ENCODE data around the gene ZBTB7C.

Gene ZBTB7C

GRCh38 chr18:48068916-48069445, 340.2 kb downstream of the ZBTB7C start:
- no peak overlapping the region for H3K27ac ChIP-seq (ENCODE audit: low read length)
- H3K4me3 ChIP-seq (ENCODE audit: low read length), result no peak overlapping the region
- no peak for DNase-seq (ENCODE audit: low read depth, low spot score)
- no peaks in the 10 kb centered on the region for H3K36me3 ChIP-seq (ENCODE audit: control insufficient read depth, insufficient read depth, low read length)
- H3K9me3 ChIP-seq (ENCODE audit: control insufficient read depth, insufficient read depth, low read length), result no peaks in the 10 kb centered on the region
- no peaks in the 10 kb centered on the region for H3K27me3 ChIP-seq (ENCODE audit: control insufficient read depth, insufficient read depth, low read length)
- no peaks in the 10 kb centered on the region for H3K4me1 ChIP-seq (ENCODE audit: control insufficient read depth, insufficient read depth, low read length)
- WGBS (ENCODE audit: insufficient coverage, insufficient read length), result no CpG with 5 or more reads among the region's 11 CpGs

GRCh38 chr18:48066225-48066652, 342.9 kb downstream of the ZBTB7C start:
- no peaks in the 10 kb centered on the region for H3K36me3 ChIP-seq (ENCODE audit: control insufficient read depth, insufficient read depth, low read length)
- H3K9me3 ChIP-seq (ENCODE audit: control insufficient read depth, insufficient read depth, low read length), result no peaks in the 10 kb centered on the region
- no peak overlapping the region for H3K4me3 ChIP-seq (ENCODE audit: low read length)
- H3K27ac ChIP-seq (ENCODE audit: low read length), result no peak overlapping the region
- no peaks in the 10 kb centered on the region for H3K4me1 ChIP-seq (ENCODE audit: control insufficient read depth, insufficient read depth, low read length)
- H3K27me3 ChIP-seq (ENCODE audit: control insufficient read depth, insufficient read depth, low read length), result no peaks in the 10 kb centered on the region
- DNase-seq (ENCODE audit: low read depth, low spot score), result no peak
- no CpG with 5 or more reads among the region's 4 CpGs for WGBS (ENCODE audit: insufficient coverage, insufficient read length)

- H3K27ac ChIP-seq (ENCODE audit: low read length), result no peak overlapping the region
- no peak overlapping the region for H3K4me3 ChIP-seq (ENCODE audit: low read length)
- no peaks in the 10 kb centered on the region for H3K9me3 ChIP-seq (ENCODE audit: control insufficient read depth, insufficient read depth, low read length)
- H3K27me3 ChIP-seq (ENCODE audit: control insufficient read depth, insufficient read depth, low read length), result no peaks in the 10 kb centered on the region
- no peaks in the 10 kb centered on the region for H3K4me1 ChIP-seq (ENCODE audit: control insufficient read depth, insufficient read depth, low read length)
- H3K36me3 ChIP-seq (ENCODE audit: control insufficient read depth, insufficient read depth, low read length), result no peaks in the 10 kb centered on the region
- WGBS (ENCODE audit: insufficient coverage, insufficient read length), result no CpG with 5 or more reads among the region's 3 CpGs
- DNase-seq (ENCODE audit: low read depth, low spot score), result no peak
Measured at GRCh38 chr18:48065601-48065995, 343.6 kb downstream of the ZBTB7C start.

GRCh38 chr18:48064978-48065600, 344.1 kb downstream of the ZBTB7C start:
- Histone ChIP-seq H3K4me3 (ENCODE audit: low read length) (no peak overlapping the region), H3K9me3 (ENCODE audit: control insufficient read depth, insufficient read depth, low read length) (no peaks in the 10 kb centered on the region), H3K27me3 (ENCODE audit: control insufficient read depth, insufficient read depth, low read length) (no peaks in the 10 kb centered on the region), H3K36me3 (ENCODE audit: control insufficient read depth, insufficient read depth, low read length) (no peaks in the 10 kb centered on the region), H3K27ac (ENCODE audit: low read length) (no peak overlapping the region), H3K4me1 (ENCODE audit: control insufficient read depth, insufficient read depth, low read length) (peaks cover 3% of the 10 kb centered on the region; the same call in 1 of the 2 replicates)
- no peak for DNase-seq (ENCODE audit: low read depth, low spot score)
- no CpG with 5 or more reads among the region's 10 CpGs for WGBS (ENCODE audit: insufficient coverage, insufficient read length)

DNA sequence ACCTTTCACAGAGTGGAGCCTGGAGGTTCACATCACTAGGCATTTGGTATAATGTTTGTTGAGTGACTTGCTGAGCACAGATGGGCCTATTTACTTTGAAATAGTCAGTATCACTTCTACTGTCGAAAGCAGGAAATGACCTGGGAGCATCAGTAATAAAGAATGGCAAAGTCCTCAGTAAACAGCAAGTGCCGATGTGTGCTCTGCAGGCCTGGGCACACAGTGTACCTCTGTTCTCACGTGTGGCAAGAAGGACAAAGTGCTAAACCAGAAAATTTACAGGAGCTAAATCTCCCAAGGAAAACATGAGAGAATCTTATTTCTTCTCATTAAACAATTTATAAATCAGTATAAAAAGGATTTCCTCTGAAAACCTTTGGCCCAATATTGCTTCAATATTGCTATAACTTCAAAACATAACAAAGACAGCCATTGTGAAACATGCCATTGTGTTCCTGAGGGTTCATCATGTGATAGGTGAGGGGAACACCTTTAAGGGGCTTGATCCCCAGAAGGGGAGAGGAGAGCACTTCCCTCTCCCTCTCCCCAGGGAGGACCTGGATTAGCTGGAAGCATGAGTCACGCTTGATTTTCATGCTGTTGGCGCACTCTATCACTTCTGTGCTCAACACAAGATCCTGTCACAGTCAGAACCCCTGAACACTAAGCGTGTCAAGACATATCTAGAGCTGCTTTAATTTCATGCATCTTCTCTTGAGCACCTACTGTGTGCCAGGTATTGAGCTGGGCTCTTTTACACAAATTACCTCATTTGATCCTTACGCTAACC, 347.2 kb downstream of the ZBTB7C start:
- Histone ChIP-seq H3K4me3 (ENCODE audit: low read length) (no peak overlapping the region), H3K27me3 (ENCODE audit: control insufficient read depth, insufficient read depth, low read length) (no peaks in the 10 kb centered on the region), H3K27ac (ENCODE audit: low read length) (no peak overlapping the region), H3K36me3 (ENCODE audit: control insufficient read depth, insufficient read depth, low read length) (no peaks in the 10 kb centered on the region), H3K4me1 (ENCODE audit: control insufficient read depth, insufficient read depth, low read length) (peaks cover 6% of the 10 kb centered on the region; the same call in 1 of the 2 replicates), H3K9me3 (ENCODE audit: control insufficient read depth, insufficient read depth, low read length) (no peaks in the 10 kb centered on the region)
- no peak for DNase-seq (ENCODE audit: low read depth, low spot score)
- no CpG with 5 or more reads among the region's 7 CpGs for WGBS (ENCODE audit: insufficient coverage, insufficient read length)

- Histone ChIP-seq H3K4me1 (ENCODE audit: control insufficient read depth, insufficient read depth, low read length) (peaks cover 6% of the 10 kb centered on the region; the same call in 1 of the 2 replicates), H3K4me3 (ENCODE audit: low read length) (no peak overlapping the region), H3K27me3 (ENCODE audit: control insufficient read depth, insufficient read depth, low read length) (no peaks in the 10 kb centered on the region), H3K27ac (ENCODE audit: low read length) (no peak overlapping the region), H3K36me3 (ENCODE audit: control insufficient read depth, insufficient read depth, low read length) (no peaks in the 10 kb centered on the region), H3K9me3 (ENCODE audit: control insufficient read depth, insufficient read depth, low read length) (no peaks in the 10 kb centered on the region)
- DNase-seq (ENCODE audit: low read depth, low spot score), result no peak
- WGBS (ENCODE audit: insufficient coverage, insufficient read length), result no CpG with 5 or more reads among the region's 3 CpGs
Measured at GRCh38 chr18:48060970-48061369, 348.2 kb downstream of the ZBTB7C start.

GRCh38 chr18:48060346-48060745, 348.8 kb downstream of the ZBTB7C start:
- no peak overlapping the region for H3K27ac ChIP-seq (ENCODE audit: low read length)
- H3K4me3 ChIP-seq (ENCODE audit: low read length), result no peak overlapping the region
- no peak for DNase-seq (ENCODE audit: low read depth, low spot score)
- peaks cover 6% of the 10 kb centered on the region; the same call in 1 of the 2 replicates for H3K4me1 ChIP-seq (ENCODE audit: control insufficient read depth, insufficient read depth, low read length)
- no CpG with 5 or more reads among the region's 4 CpGs for WGBS (ENCODE audit: insufficient coverage, insufficient read length)
- H3K27me3 ChIP-seq (ENCODE audit: control insufficient read depth, insufficient read depth, low read length), result no peaks in the 10 kb centered on the region
- no peaks in the 10 kb centered on the region for H3K9me3 ChIP-seq (ENCODE audit: control insufficient read depth, insufficient read depth, low read length)
- H3K36me3 ChIP-seq (ENCODE audit: control insufficient read depth, insufficient read depth, low read length), result no peaks in the 10 kb centered on the region

DNA sequence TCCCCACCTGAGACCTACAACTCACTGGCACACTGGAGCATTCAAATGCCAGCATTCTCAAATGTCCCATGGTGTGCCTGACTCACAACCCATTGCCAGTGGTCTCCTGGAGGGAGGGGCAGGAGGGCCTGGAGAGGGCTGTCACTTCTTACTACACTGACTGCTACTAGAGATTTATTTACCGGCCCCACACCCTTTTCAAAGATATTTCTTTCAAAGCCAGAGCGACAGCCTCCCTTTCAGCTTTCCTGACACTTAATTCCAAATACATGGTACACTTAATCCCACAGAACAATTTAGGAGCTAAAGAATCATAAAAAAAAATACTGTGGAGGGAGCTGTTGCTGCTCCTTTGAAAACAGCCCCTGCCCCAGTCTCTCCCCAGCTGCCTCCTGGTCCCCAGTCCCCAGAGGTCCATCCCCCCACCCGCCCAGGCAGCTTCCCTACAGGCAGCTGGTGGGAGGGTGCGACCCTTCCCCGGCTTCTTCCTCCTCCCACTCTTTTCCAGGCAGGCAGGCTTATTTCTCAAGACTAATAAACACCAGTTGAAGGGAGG, 349.6 kb downstream of the ZBTB7C start:
- WGBS (ENCODE audit: insufficient coverage, insufficient read length), result no CpG with 5 or more reads among the region's 5 CpGs
- DNase-seq (ENCODE audit: low read depth, low spot score), result no peak
- Histone ChIP-seq H3K4me1 (ENCODE audit: control insufficient read depth, insufficient read depth, low read length) (peaks cover 6% of the 10 kb centered on the region; the same call in 1 of the 2 replicates), H3K27me3 (ENCODE audit: control insufficient read depth, insufficient read depth, low read length) (no peaks in the 10 kb centered on the region), H3K9me3 (ENCODE audit: control insufficient read depth, insufficient read depth, low read length) (no peaks in the 10 kb centered on the region), H3K27ac (ENCODE audit: low read length) (no peak overlapping the region), H3K4me3 (ENCODE audit: low read length) (no peak overlapping the region), H3K36me3 (ENCODE audit: control insufficient read depth, insufficient read depth, low read length) (no peaks in the 10 kb centered on the region)

- no peaks in the 10 kb centered on the region for H3K27me3 ChIP-seq (ENCODE audit: control insufficient read depth, insufficient read depth, low read length)
- no CpG with 5 or more reads among the region's 6 CpGs for WGBS (ENCODE audit: insufficient coverage, insufficient read length)
- DNase-seq (ENCODE audit: low read depth, low spot score), result no peak
- H3K4me3 ChIP-seq (ENCODE audit: low read length), result no peak overlapping the region
- H3K9me3 ChIP-seq (ENCODE audit: control insufficient read depth, insufficient read depth, low read length), result no peaks in the 10 kb centered on the region
- H3K36me3 ChIP-seq (ENCODE audit: control insufficient read depth, insufficient read depth, low read length), result no peaks in the 10 kb centered on the region
- peaks cover 6% of the 10 kb centered on the region; the same call in 1 of the 2 replicates for H3K4me1 ChIP-seq (ENCODE audit: control insufficient read depth, insufficient read depth, low read length)
- H3K27ac ChIP-seq (ENCODE audit: low read length), result no peak overlapping the region
Measured at GRCh38 chr18:48058486-48058885, 350.7 kb downstream of the ZBTB7C start.

- Histone ChIP-seq H3K36me3 (ENCODE audit: control insufficient read depth, insufficient read depth, low read length) (no peaks in the 10 kb centered on the region), H3K27me3 (ENCODE audit: control insufficient read depth, insufficient read depth, low read length) (no peaks in the 10 kb centered on the region), H3K4me1 (ENCODE audit: control insufficient read depth, insufficient read depth, low read length) (peaks cover 6% of the 10 kb centered on the region; the same call in 1 of the 2 replicates), H3K4me3 (ENCODE audit: low read length) (no peak overlapping the region), H3K9me3 (ENCODE audit: control insufficient read depth, insufficient read depth, low read length) (no peaks in the 10 kb centered on the region), H3K27ac (ENCODE audit: low read length) (no peak overlapping the region)
- no peak for DNase-seq (ENCODE audit: low read depth, low spot score)
Measured at GRCh38 chr18:48057018-48057417, 352.2 kb downstream of the ZBTB7C start.

Data from iPS DF 6.9 (cell line).